ENCODE data around the gene CD9. TPM values are rescaled to one million over a fixed set of nuclear protein-coding genes. Genes with fewer than 3 reads are reported as not detected.

The CD9 gene
- polyA plus RNA-seq, 1 donor = 204 TPM

DNA sequence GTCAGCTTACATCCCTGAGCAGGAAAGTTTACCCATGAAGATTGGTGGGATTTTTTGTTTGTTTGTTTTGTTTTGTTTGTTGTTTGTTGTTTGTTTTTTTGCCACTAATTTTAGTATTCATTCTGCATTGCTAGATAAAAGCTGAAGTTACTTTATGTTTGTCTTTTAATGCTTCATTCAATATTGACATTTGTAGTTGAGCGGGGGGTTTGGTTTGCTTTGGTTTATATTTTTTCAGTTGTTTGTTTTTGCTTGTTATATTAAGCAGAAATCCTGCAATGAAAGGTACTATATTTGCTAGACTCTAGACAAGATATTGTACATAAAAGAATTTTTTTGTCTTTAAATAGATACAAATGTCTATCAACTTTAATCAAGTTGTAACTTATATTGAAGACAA is 37.6 kb downstream of the CD9 start:
- Histone ChIP-seq H3K4me3 (ENCODE audit: low read length) (no peak overlapping the region), H3K9me3 (ENCODE audit: control insufficient read depth, low read depth, low read length) (no peaks in the 10 kb centered on the region), H3K4me1 (ENCODE audit: control insufficient read depth, insufficient read depth, low read length) (peaks cover 36% of the 10 kb centered on the region), H3K27ac (ENCODE audit: low read length) (no peak overlapping the region), H3K27me3 (ENCODE audit: control insufficient read depth, insufficient read depth, low read length) (no peaks in the 10 kb centered on the region), H3K36me3 (ENCODE audit: control insufficient read depth, insufficient read depth, low read length) (peaks cover 40% of the 10 kb centered on the region)
- DNase-seq = no peak
- 86% methylated on average over 1 of the region's 1 CpG for WGBS (ENCODE audit: insufficient coverage, low lambda C conversion rate)

DNA sequence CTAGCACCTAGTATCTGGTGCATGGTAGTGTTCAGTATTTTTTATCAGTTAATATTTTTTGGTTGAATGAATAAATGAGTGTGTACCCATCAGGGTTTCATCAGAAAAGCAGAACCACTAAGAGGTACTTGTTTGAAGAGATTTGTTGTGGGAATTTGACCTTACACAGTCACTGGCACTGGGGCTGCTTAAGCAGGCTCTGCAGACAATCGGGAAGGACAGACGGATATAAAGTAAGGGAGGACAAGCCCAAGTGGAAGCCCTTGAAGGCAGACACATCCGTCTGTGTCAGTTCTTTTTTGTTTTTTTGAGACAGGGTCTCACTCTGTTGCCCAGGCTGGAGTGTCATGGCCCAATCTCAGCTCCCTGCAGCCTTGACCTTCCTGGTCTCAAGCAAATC is 38.7 kb downstream of the CD9 start:
- Histone ChIP-seq H3K27ac (ENCODE audit: low read length) (no peak overlapping the region), H3K9me3 (ENCODE audit: control insufficient read depth, low read depth, low read length) (no peaks in the 10 kb centered on the region), H3K36me3 (ENCODE audit: control insufficient read depth, insufficient read depth, low read length) (peaks cover 36% of the 10 kb centered on the region), H3K4me3 (ENCODE audit: low read length) (no peak overlapping the region), H3K27me3 (ENCODE audit: control insufficient read depth, insufficient read depth, low read length) (no peaks in the 10 kb centered on the region), H3K4me1 (ENCODE audit: control insufficient read depth, insufficient read depth, low read length) (peaks cover 25% of the 10 kb centered on the region)
- DNase-seq = no peak
- no CpG with 5 or more reads among the region's 3 CpGs for WGBS (ENCODE audit: insufficient coverage, low lambda C conversion rate)

DNA sequence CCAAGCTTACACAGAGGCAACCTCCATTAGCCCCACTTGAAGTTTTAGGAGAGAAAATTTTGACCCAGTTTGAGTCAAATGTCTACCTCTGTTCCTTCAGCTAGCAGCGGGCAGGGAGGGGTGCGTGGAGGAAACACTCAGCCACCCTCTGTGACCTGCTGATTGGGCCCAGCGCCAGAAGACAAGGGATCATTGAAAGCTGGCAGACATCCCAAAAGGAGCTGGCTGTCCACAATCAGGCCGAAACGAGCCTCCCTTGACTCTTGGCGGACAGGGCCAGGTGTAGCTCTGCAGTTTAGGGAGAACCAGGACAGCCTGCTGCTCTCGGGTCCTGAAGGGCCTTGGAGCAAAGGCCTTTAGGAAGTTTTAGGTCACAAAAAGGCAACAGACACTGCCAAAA is 41.3 kb downstream of the CD9 start:
- DNase-seq = no peak
- Histone ChIP-seq H3K4me3 (ENCODE audit: low read length) (no peak overlapping the region), H3K9me3 (ENCODE audit: control insufficient read depth, low read depth, low read length) (no peaks in the 10 kb centered on the region), H3K27me3 (ENCODE audit: control insufficient read depth, insufficient read depth, low read length) (no peaks in the 10 kb centered on the region), H3K4me1 (ENCODE audit: control insufficient read depth, insufficient read depth, low read length) (peaks cover 3% of the 10 kb centered on the region), H3K36me3 (ENCODE audit: control insufficient read depth, insufficient read depth, low read length) (peaks cover 24% of the 10 kb centered on the region), H3K27ac (ENCODE audit: low read length) (no peak overlapping the region)
- WGBS (ENCODE audit: insufficient coverage, low lambda C conversion rate) = no CpG with 5 or more reads among the region's 7 CpGs

DNA sequence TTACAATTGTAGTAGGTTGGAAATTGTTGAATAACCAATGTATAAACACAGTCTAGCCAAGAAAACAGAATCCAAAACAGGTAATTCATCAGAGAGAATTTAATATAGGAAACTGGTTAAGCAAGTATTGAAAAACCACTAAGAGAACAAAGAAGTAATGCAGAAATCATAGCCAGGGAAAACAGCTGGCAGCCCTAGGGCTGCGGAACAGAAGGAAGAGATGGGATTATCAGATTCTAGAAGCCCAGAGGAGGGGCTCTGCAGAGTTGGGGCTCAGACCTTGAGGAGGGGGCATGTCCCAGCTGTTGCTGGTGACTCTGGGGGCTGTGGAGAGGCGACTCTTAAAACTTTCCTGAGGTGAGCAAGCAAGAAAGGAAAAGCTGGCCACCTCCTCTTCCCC is 49.4 kb downstream of the CD9 start:
- no peak for DNase-seq
- no peak overlapping the region for H3K4me3 ChIP-seq (ENCODE audit: low read length)
- H3K27me3 ChIP-seq (ENCODE audit: control insufficient read depth, insufficient read depth, low read length) = no peaks in the 10 kb centered on the region
- no CpG with 5 or more reads among the region's 2 CpGs for WGBS (ENCODE audit: insufficient coverage, low lambda C conversion rate)
- H3K4me1 ChIP-seq (ENCODE audit: control insufficient read depth, insufficient read depth, low read length) = no peaks in the 10 kb centered on the region
- no peaks in the 10 kb centered on the region for H3K9me3 ChIP-seq (ENCODE audit: control insufficient read depth, low read depth, low read length)
- no peak overlapping the region for H3K27ac ChIP-seq (ENCODE audit: low read length)
- no peaks in the 10 kb centered on the region for H3K36me3 ChIP-seq (ENCODE audit: control insufficient read depth, insufficient read depth, low read length)

DNA sequence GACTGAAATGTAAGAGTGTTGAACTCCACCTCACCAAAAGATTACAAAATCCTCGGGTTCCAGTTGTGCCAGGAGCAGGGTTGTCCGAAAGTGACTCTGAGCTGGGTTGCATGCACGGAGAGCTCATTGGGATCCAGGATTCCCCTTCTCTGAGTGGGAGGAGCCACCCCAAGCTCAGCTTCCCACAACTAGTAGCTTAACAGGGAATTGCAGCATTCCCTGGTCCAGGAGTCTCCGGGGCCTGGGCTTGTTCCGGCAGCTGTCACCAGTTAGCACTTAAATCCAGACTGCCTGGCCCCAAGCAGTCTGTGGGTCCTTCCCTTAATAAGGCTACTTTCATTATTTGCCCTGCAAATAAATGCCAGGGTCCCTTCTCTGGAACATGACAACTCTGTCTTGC is 50.1 kb downstream of the CD9 start:
- no peak overlapping the region for H3K4me3 ChIP-seq (ENCODE audit: low read length)
- no peak overlapping the region for H3K27ac ChIP-seq (ENCODE audit: low read length)
- no peaks in the 10 kb centered on the region for H3K4me1 ChIP-seq (ENCODE audit: control insufficient read depth, insufficient read depth, low read length)
- H3K9me3 ChIP-seq (ENCODE audit: control insufficient read depth, low read depth, low read length) = no peaks in the 10 kb centered on the region
- no CpG with 5 or more reads among the region's 5 CpGs for WGBS (ENCODE audit: insufficient coverage, low lambda C conversion rate)
- DNase-seq = no peak
- H3K36me3 ChIP-seq (ENCODE audit: control insufficient read depth, insufficient read depth, low read length) = no peaks in the 10 kb centered on the region
- no peaks in the 10 kb centered on the region for H3K27me3 ChIP-seq (ENCODE audit: control insufficient read depth, insufficient read depth, low read length)

DNA sequence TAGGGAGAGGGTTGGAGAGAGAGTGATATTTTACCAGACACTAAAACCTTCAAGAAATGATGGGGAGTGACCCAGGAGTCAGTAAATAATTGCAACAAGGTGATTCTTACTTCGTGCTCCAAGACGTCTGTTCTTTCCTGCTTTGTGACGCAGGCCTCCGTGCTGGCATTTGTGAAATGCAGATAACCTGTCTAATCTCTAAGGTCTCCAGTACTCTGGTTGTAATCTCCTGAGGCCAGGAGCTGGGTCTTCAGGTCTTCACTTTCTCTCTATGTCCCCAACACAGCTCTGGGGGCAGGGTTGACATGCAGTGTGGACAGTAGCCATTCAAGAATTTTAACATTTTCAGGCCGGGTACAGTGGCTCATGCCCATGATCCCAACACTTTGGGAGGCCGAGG is 53.1 kb downstream of the CD9 start:
- no peak overlapping the region for H3K4me3 ChIP-seq (ENCODE audit: low read length)
- WGBS (ENCODE audit: insufficient coverage, low lambda C conversion rate) = no CpG with 5 or more reads among the region's 6 CpGs
- H3K27me3 ChIP-seq (ENCODE audit: control insufficient read depth, insufficient read depth, low read length) = no peaks in the 10 kb centered on the region
- H3K36me3 ChIP-seq (ENCODE audit: control insufficient read depth, insufficient read depth, low read length) = no peaks in the 10 kb centered on the region
- H3K27ac ChIP-seq (ENCODE audit: low read length) = no peak overlapping the region
- DNase-seq = no peak
- H3K4me1 ChIP-seq (ENCODE audit: control insufficient read depth, insufficient read depth, low read length) = no peaks in the 10 kb centered on the region
- no peaks in the 10 kb centered on the region for H3K9me3 ChIP-seq (ENCODE audit: control insufficient read depth, low read depth, low read length)

DNA sequence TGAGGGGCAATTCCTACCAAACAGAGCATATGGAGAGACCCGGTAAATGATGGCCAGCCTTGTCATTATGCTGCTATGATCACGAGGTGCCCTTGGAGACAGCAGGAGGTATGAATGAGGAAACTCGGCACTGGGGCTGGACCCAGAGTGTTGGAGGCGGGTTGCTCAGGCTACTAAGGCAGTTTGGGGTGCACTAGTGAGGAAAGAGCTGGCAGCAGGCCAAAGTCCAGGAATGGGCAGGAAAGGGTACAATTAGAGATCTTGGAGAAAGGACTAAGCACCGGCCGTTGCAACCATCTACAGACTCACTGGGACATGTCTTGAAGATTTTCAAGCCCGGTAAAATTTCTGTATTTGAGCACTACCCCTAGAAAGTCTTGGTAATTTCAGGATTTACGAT is 54.3 kb downstream of the CD9 start:
- Histone ChIP-seq H3K36me3 (ENCODE audit: control insufficient read depth, insufficient read depth, low read length) (no peaks in the 10 kb centered on the region), H3K27me3 (ENCODE audit: control insufficient read depth, insufficient read depth, low read length) (no peaks in the 10 kb centered on the region), H3K9me3 (ENCODE audit: control insufficient read depth, low read depth, low read length) (no peaks in the 10 kb centered on the region), H3K27ac (ENCODE audit: low read length) (no peak overlapping the region), H3K4me1 (ENCODE audit: control insufficient read depth, insufficient read depth, low read length) (no peaks in the 10 kb centered on the region), H3K4me3 (ENCODE audit: low read length) (no peak overlapping the region)
- WGBS (ENCODE audit: insufficient coverage, low lambda C conversion rate) = 100% methylated on average over 1 of the region's 8 CpGs
- DNase-seq = no peak

DNA sequence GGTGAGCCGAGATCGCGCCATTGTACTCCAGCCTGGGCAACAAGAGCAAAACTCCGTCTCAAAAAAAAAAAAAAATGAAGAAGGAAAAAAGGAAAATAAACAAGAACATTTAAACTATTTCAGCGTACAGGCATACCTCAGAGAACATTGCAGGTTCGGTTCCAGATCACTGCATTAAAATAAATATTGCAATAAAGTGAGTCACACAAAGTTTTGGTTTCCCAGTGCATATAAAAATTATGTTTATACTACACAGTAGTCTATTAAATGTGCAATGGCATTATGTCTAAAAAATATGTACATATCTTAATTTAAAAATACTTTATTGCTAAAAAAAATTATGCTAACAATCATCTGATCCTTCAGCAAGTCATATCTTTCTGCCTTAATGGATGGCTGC is 56.8 kb downstream of the CD9 start:
- 100% methylated on average over 2 of the region's 6 CpGs for WGBS (ENCODE audit: insufficient coverage, low lambda C conversion rate)
- DNase-seq = no peak
- Histone ChIP-seq H3K4me3 (ENCODE audit: low read length) (no peak overlapping the region), H3K27ac (ENCODE audit: low read length) (no peak overlapping the region), H3K27me3 (ENCODE audit: control insufficient read depth, insufficient read depth, low read length) (no peaks in the 10 kb centered on the region), H3K36me3 (ENCODE audit: control insufficient read depth, insufficient read depth, low read length) (no peaks in the 10 kb centered on the region), H3K9me3 (ENCODE audit: control insufficient read depth, low read depth, low read length) (no peaks in the 10 kb centered on the region), H3K4me1 (ENCODE audit: control insufficient read depth, insufficient read depth, low read length) (no peaks in the 10 kb centered on the region)

DNA sequence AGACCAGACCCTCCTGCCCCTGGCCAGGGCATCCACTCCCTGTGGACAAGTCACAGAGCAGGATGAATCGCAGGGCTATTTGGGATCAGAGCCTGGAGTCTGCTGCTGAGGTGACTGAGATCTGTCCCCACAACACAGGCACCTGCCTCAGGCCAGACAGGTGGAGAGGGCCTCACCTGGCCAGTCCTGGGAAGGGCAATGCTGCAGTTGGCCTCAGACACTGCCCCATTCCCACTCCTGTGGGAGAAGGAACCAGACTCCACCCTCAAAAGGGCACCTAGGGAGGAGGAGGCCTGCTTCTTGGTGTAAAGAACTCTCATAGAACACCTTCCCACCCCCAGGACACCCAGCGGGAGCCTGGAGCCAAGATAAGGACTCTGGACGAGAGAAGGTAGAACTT is 62.0 kb downstream of the CD9 start:
- DNase-seq = no peak
- H3K36me3 ChIP-seq (ENCODE audit: control insufficient read depth, insufficient read depth, low read length) = no peaks in the 10 kb centered on the region
- no peaks in the 10 kb centered on the region for H3K27me3 ChIP-seq (ENCODE audit: control insufficient read depth, insufficient read depth, low read length)
- no peak overlapping the region for H3K27ac ChIP-seq (ENCODE audit: low read length)
- 60% methylated on average over 1 of the region's 3 CpGs for WGBS (ENCODE audit: insufficient coverage, low lambda C conversion rate)
- no peak overlapping the region for H3K4me3 ChIP-seq (ENCODE audit: low read length)
- peaks cover 3% of the 10 kb centered on the region for H3K4me1 ChIP-seq (ENCODE audit: control insufficient read depth, insufficient read depth, low read length)
- H3K9me3 ChIP-seq (ENCODE audit: control insufficient read depth, low read depth, low read length) = no peaks in the 10 kb centered on the region

DNA sequence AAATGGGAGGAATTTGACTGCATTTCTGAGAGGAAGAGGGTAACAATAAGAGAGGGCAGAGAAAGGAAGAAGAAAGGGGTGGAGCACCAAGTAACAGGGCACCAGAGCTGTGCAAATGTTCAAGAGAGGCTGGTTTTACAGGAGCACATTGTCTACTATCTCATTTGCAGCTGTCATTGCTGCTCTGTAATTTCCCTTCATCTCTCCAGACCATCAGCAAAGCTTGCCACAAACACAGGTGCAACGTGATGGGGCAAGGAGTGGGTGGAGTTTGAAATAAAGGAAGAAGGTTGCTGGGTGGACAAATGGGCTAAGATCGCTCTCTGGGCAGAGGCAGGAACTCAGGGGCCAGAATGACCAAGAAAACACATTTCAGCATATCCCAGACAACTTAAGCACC is 62.4 kb downstream of the CD9 start:
- no peak for DNase-seq

DNA sequence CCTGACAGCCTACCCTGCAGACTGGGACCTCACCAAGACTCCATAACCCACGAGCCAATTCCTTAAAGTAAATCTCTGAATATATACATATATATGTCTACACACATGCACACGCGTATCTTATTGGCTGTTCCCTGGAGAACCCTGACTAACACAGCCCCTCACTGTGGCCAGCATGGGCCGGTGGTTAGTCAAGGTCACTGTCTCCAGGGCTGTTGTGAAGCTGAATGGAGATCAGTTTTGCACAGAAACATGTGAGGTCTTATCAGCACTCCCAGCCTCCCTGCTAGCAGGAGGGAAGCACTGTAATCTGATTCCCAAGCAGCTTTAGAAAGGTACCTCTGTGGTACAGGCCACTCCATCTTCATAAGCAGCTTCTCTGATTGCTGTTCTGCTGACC is 63.7 kb downstream of the CD9 start:
- Histone ChIP-seq H3K4me3 (ENCODE audit: low read length) (no peak overlapping the region), H3K9me3 (ENCODE audit: control insufficient read depth, low read depth, low read length) (no peaks in the 10 kb centered on the region), H3K36me3 (ENCODE audit: control insufficient read depth, insufficient read depth, low read length) (no peaks in the 10 kb centered on the region), H3K27ac (ENCODE audit: low read length) (no peak overlapping the region), H3K27me3 (ENCODE audit: control insufficient read depth, insufficient read depth, low read length) (no peaks in the 10 kb centered on the region), H3K4me1 (ENCODE audit: control insufficient read depth, insufficient read depth, low read length) (peaks cover 3% of the 10 kb centered on the region)
- DNase-seq = no peak
- no CpG with 5 or more reads among the region's 4 CpGs for WGBS (ENCODE audit: insufficient coverage, low lambda C conversion rate)

More for the DNA sequence above, 62.4 kb downstream of the CD9 start:
- H3K4me1 ChIP-seq (ENCODE audit: control insufficient read depth, insufficient read depth, low read length) = peaks cover 3% of the 10 kb centered on the region
- 80% methylated on average over 1 of the region's 2 CpGs for WGBS (ENCODE audit: insufficient coverage, low lambda C conversion rate)
- H3K27ac ChIP-seq (ENCODE audit: low read length) = no peak overlapping the region
- H3K27me3 ChIP-seq (ENCODE audit: control insufficient read depth, insufficient read depth, low read length) = no peaks in the 10 kb centered on the region
- no peak overlapping the region for H3K4me3 ChIP-seq (ENCODE audit: low read length)
- H3K36me3 ChIP-seq (ENCODE audit: control insufficient read depth, insufficient read depth, low read length) = no peaks in the 10 kb centered on the region
- no peaks in the 10 kb centered on the region for H3K9me3 ChIP-seq (ENCODE audit: control insufficient read depth, low read depth, low read length)
